ENCODE results near the gene ITGB3.

DNA sequence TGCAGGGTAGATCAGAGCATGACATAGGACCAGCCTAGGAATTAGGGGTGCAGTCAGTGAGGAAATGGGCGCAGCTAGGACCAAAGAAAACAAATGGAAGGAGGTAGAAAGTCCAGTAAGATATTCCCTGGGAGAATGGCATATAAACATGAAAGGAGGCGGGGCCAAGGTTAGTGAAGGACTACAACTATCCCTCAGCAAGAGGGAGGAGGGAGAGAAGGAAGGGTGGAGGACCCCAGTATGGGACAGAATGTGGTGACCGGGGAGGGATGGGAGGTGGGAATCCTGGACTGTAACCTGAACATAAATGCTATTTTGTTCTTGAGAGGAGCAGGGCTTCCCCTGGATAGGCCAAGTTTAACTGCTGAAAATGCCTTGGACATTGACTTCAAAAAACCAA, 22.8 kb downstream of the ITGB3 start:
- TF ChIP-seq, protein P1, sequence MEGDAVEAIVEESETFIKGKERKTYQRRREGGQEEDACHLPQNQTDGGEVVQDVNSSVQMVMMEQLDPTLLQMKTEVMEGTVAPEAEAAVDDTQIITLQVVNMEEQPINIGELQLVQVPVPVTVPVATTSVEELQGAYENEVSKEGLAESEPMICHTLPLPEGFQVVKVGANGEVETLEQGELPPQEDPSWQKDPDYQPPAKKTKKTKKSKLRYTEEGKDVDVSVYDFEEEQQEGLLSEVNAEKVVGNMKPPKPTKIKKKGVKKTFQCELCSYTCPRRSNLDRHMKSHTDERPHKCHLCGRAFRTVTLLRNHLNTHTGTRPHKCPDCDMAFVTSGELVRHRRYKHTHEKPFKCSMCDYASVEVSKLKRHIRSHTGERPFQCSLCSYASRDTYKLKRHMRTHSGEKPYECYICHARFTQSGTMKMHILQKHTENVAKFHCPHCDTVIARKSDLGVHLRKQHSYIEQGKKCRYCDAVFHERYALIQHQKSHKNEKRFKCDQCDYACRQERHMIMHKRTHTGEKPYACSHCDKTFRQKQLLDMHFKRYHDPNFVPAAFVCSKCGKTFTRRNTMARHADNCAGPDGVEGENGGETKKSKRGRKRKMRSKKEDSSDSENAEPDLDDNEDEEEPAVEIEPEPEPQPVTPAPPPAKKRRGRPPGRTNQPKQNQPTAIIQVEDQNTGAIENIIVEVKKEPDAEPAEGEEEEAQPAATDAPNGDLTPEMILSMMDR (IDR thresholded peaks at IDR 0.05), result no peak
- TF ChIP-seq POLR2A (IDR thresholded peaks at IDR 0.05) (no peak), EP300 (IDR thresholded peaks at IDR 0.05) (no peak)
